Activated CD8-positive, alpha-beta memory T cell treated with anti-CD3 and anti-CD28 coated beads for 4 hours (primary cell): ENCODE measurements around the gene SFXN5.

Experiments used
- DNase-seq, 2 donors: peaks; one replicate each; pipeline ENCODE4 v3.0.0-alpha.2; 2020; ENCODE audit warnings: low read depth in 2 of 2

SFXN5 gene

DNA sequence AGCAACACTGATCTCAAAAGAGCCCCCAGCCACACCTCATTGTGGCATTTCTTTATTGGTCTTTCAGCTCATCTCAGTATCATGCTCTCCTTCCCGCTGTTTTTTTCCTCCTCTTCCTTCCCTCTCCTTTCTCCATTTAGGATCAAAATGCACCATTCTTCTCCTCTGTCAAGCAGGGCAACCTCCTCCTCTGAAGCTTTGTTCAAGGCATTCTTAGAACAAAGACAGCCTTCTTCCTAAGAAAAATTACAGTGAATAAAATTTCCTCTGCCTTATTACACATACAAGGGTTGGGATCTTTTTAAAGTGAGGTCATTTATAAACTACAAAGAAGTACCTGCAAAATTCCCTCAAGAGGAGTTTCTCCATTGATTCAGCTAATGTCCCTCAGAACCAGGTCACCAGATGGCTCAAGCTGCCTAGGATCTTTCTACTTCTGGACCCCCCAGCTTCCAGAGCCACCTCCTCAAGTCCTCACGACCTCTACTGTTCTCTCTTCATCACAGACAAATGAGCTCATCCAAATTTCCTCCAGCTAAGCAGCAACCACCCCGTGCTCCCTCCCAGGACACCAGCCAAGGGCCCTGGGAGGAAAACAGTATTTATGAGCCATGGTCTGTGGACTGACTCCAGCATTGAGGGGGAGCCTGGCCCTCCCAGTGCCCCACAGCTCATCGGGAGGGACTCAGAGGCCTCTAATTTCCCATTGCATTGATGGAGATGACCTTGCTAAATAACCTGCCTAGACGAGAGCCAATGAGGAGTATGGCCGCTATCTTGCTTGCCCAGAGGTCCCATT is 18.0 kb downstream of the SFXN5 start:
- DNase-seq, result no peak

DNA sequence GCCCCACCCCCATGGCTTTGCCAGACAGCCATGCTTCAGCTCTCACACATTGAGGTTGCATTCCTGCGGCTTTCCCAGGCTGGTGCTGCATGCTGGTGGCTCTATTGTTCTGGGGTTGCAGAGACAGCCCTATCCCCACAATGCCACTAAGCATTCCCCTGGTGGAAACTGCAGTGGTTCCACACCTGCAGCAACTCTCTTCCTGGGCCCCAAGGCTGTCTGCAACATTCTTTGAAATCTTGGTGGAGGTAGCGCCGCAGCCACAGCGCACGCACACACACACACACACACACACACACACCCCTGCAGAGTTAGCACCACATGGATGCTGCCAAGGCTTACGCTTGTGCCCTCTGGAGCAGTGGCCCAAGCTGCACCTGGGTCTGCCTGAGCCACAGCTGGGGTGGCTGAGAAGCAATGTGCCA is 21.4 kb downstream of the SFXN5 start:
- no peak for DNase-seq

DNA sequence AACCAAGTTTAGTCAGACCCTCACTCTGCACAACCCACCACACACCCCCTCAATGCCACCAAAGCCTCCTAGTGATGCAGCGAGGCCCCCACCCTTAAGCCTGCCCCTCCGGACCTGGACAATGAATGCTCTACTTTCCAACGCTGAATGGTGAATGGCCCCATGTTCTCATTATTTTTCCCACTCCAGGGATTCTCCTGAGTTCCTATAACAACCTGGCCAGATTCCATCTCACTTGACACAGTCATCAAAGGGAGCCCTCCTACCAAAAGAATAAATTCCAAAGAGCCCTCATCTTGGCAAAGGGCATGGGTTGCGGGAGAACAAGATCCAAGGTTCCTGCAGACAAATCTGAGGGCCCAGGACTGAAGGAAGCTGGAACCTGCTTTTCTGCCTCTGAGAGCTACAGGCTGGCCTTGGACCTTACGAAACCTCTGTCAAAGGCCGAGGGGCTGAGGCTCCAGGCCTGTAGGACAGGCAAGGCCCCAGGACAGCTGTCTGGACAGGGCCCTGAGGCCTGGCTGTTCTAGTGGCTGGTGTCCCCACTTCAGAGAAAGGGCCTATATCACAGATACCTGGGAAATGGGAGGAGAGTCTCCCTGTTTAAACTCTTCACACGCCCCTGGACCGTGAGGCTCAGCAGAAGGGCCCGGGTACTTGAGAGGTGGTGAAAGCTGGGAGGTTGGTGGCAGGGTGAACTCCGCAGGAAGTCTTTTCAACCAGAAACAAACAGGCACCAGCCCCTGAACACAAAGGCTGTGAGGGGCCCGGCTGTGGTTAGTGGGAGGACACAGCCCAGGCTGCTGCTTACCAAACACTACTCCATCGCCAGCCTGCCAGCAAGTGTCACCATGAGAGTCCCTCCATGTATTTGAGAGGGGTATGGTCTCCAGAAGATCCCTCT is 27.3 kb downstream of the SFXN5 start:
- no peak for DNase-seq

DNA sequence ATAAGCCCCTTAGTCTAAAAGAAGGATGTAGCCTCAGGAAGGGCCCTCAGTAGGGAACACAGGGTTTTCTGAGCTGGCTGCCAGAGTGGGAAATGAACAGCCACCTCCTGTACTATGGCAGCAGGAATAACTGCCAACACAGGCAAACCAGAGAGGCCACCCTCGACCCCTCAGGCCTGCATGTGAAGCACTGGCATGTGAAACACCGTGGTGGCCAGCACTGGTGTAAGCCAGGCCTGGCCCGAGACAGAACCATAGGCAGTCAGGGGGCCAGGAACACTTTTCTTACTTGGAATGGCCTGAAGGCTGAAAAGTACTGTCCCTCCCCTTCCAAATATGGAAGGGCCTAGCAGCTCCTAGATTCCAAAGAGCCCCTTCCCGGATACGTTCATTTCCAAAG is 28.2 kb downstream of the SFXN5 start:
- DNase-seq, result no peak

DNA sequence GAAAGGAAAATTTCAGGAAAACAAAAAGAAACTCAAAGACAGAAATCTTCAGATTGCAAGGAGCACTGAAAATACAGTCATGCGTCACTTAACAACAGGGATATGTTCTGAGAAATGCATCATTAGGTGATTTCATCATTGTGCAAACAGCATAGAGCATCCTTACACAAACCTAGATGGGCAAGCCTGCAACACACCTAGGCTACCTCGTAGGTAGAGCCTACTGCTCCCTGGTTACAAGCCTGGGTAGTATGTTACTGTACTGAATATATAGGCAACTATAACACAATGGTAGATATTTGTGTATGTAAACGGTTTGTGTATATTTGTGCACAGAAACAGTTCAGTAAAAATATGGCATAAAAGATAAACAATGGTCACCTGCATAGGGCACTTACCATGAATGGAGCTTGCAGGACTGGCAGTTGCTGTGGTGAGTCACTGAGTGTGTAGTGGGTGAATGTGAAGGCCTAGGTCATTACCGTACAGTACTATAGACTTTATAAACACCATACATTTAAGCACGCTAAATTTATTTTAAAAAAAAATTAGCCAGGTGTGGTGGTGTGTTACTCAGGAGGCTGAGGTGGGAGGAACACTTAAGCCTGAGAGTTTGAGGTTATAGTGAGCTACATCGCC is 33.4 kb downstream of the SFXN5 start:
- DNase-seq, result no peak

DNA sequence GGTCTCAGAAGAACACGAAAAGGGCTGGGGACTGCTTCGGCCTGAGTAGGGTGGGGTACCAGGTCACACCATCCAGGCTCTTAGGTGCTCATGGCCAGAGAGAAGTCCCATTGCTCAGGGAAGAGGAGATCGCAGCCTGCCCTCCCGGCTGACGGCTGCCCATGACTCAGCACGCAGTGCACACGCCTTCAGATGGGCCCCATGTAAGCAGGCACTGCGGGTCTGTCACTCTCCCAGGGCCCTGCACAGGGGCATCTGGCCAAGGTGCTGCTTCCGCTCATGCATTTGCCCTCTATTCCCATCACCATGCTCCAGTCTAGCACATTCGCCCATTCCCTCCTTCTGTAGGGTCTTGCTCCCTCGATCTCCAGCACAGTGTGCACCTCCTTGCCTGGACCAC is 34.7 kb downstream of the SFXN5 start:
- no peak for DNase-seq

DNA sequence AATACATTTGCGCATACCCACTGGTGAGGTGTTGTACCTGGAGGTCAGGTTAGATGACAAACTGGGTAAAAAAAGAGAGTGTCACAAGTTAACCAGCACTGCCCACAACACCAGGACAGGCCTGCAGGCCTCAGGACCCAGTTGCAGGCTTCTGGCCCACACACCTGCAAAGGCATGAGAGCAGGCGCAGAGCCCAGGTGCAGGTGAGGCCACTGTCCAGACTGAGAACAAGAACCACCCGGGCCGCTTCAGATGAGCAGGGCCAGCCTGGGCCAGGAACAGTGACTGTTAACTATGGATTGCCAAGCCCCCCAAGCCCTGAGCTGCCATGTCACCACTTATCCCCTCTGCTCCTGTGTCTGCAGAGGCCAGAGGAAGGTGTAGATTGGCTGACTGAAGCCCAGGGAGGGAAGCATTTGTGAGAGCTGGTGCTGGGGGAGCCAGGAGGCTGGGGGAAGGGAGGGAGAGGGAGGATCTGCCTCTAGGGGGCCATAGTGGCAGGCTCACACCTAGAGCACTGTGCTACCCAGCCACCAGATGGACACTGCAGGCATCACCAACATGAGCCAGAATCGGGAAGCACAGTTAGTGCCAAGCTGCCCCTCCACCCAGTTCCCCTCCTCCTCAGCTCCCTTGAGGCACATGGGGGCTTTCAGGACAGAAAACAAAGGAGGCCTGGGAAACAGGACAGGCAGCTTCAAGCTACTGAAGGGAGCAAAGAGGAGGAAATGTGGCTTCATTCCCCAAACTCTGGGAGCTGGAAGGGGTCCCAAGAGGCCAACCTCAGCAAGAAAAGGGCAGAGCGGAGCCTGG is 35.4 kb downstream of the SFXN5 start:
- DNase-seq, result no peak

DNA sequence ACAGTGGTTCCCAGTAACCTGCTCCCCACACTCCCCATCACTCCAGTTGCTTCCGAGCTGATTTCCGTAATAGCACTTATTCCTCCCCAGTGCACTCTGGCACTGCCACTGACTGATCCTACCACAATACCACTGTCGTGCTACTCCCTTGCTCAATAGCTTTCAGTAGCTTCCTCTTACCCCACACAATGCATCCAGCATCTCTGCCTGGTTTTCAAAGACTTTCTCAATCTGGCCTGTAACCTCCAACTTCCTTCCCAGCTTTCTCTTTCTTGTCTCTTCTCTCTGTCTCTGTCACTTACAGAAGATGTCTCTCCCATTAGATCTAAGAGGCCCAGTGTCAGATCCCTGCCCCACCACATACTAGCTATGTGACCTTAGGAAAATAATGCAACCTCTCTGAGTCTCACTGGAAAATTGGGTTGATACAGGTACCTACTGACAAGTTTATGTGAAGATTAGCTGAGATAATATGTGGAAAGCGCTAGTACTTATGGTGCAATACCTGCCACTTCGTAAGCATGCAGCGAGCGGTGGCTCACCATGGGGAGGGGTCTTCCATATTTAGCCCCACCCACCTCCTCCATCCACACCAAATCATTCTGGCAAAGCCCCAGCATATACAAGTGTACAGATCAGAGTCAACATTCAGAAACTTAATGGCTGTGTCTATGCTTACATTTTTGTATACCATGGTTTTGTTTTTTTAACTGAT is 36.7 kb downstream of the SFXN5 start:
- no peak for DNase-seq

DNA sequence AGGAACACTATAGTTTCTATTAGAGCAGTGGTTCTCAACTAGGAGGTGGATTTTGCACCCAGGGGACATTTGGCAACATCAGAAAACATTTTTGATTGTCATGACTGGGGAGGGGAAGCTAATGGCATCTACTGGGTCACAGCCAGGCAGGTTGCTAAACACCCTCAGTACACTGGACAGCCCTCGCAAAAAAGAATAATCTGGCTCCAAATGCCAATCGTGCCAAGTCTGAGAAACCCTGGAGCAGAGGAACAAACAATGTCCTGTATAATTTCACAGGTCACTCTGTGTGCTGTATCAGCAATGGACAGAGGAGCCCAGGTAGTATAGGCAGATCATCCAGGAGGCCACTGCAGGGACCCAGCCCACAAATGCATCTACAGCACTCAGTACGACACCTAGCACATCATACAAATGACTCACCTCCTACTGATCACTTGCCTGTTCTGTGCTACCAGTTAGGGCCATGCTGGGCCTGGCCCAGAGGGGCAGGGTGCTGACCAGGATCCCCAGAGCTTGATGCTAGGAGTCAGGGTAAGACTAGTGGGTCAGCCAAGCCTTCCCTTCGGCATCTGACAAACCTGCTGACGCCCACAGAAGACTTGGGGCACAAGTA is 37.6 kb downstream of the SFXN5 start:
- no peak for DNase-seq

DNA sequence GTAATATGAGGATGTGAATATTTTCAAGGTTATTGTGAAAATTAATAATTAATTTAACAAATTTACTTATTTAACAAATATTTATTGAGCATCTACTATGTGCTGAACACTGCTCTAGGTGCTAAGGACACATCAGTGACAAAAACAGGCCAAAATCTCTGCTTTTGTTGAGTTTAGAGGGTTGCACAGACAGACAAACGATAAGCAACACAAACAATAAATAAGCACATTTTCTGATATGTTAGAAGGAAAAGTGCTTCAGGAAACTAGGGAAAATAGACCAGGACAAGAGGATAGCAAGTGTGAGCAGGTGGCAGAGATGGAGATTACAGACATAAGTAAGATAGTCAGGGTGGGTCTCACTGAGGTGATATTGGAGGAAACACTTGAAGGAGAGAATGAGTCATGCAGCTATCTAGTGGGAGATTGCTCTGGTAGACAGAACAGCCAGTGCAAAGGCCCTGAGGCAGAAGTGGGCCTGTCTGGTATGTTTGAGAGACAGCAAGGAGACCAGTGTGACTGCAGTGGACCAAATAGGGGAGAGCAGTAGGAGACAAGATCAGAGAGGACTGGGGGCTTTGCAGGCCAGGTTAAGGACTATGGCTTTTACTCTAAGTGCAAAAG is 38.3 kb downstream of the SFXN5 start:
- DNase-seq, result no peak

DNA sequence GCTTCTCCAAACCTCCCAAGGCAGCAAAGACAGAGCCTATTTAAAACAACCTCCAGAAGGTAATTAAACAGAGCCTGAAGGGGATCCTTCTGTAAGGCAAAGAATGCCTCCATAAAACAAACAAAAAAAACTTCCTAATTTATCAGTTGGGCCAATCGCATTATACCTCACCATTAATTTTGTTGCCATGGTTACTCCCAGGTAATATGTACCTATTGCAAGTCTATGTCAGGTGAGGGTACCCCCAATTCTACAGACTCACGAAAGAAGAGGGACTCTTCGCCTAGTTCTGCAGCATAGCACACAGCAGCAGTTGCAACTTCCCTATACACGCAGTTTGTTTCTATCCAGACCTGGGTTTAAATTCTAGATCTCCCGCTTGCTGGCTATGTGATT is 38.8 kb downstream of the SFXN5 start:
- DNase-seq, result no peak

DNA sequence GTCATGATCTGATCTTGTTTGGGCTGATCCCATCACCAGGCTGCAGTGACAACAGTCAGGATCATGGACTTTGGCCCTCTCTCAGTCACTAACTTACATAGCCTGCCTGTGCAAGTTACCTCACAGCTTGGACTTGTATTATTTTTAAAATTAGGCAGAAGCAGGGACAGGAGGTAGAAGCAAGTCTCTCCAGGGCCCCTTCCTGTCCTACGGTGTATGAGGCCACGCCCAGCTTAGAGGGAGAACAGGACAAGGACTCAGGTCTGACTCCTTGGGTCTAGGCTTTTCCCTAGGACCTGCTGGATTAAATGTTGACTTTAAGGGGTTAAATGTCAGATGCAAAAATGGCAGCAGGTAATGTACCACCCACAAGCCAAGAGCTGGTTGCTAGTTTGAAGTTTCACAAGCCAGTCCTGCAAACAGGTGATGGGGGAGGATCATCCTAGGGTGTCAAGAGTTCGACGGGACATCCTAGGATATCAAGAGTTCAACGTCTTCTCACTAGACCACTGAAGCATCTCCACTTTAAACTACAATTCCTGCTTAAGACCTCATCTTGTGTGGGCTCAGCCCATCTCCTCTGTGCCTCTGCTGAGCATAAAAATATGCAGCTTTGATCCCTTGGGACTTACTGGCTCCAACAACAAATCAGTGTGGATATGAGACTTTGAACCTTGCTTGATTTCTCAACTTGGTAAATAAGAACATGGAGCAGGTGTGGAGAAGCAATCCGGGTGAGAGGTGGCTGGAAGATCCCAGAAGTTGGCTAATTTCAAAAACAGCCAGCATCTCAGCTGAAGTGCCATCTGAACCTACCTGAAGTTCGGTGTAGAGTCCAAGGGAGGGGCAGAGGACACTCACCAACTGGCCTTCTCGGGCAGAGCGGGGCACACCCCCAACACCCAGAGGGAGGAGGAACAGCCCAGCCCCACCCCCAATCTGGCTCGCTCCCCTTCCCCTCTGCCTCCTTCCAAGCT is 39.5 kb downstream of the SFXN5 start:
- no peak for DNase-seq

DNA sequence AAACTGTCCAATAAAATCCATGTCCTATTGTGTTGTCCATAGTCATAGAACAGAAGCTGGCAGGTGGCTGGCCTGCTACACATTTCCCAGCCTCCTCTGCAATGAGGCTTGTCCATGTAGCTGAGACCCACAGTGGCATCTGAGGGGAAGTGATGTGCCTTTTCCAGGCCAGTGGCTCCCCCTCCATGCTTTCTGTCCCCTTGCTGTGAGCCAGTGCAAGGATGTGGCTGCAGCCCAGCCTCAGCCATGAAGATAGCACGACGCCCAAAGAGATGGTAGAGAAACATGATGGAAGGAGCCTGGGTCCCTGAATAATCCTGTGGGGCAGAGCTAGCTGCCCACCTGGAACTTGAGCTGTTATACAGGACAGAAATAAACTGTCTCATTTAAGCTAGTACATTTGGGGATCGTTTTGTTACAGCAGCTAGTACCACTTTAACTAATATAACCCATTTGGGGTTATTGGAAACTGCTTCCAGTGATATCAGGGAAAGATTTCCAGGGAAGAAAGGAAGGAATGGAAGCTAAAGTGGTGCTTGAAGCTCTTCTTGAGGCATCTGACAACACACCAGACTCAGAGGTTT is 40.3 kb downstream of the SFXN5 start:
- no peak for DNase-seq

DNA sequence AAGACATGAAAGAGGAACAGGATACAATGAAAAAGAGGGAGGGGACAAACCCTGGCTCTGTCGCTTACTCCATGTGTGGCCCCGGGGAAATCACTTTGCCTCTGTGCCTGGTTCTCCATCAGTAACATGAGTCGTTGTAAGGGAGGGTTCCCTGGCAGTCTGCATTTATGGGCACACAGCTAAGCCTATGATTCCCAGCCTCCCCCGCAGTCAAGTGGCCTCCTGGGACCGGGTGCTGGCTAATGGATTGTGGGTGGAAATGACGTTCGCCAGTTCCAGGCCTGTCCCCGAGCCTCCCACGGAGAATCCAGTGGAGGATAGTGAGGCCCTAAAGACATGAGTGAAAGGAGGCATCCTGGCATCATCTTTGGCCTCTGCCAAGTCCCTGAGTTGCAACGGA is 42.7 kb downstream of the SFXN5 start:
- no peak for DNase-seq

DNA sequence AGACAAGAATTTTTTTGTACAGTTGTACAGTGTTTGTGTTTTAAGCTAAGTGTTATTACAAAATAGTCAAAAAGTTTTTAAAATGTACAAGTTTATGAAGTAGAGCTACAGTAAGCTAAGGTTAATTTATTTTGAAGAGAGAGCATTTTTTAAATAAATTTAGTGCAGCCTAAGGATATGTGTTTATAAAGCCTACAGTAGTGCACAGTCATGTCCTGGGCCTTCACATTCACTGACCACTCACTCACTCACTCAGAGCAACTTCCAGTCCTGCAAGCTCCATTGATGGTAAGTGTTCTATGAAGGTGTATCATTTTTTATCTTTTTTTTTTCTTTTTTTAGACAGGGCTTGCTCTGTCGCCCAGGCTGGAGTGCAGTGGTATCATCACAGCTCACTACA is 44.2 kb downstream of the SFXN5 start:
- DNase-seq, result no peak

DNA sequence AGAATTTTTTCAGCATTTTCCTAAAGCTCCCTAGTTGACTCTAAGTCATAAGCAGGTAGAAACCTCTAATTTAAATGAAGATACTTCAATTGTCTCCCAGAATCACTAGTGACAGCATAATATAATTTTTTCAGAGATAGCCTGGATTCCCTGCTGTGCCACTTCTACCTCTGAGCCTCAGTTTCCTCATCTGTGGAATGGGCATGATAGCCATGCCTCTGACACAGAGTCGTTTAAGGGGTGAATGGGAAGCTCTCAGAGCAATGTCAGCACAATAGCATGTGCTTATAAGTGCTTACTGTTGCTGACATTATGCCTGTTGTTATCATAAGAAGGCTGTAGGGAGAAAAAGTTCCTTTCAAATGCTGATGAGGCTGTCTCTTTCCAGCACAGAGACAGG is 48.0 kb downstream of the SFXN5 start:
- no peak for DNase-seq

DNA sequence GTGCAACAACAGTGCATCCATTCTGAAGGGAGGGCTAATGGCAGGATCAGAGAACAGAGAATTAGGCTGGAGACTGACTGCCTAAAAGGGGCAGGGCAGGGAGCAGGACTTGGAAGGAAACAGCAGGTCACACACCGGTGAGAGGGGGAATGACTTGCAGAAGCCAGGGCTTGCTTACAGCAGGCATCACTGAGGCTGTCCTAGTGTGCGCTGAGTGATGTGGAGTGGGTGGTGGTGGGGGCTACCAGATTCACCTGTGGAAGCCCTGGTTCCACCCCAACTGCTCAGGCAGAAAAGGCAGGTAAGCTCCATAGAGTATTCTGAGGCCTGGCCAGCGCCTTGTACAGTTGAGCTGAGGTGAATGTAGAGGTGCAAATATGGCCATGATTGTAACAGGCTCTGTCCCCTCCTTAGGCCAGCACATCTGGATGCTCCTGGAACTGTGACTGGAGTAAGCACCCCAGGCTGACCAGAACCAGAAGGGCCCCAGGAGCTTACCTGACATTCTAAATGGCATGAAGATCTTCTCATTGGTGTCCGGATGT is 49.4 kb downstream of the SFXN5 start:
- DNase-seq, result no peak

DNA sequence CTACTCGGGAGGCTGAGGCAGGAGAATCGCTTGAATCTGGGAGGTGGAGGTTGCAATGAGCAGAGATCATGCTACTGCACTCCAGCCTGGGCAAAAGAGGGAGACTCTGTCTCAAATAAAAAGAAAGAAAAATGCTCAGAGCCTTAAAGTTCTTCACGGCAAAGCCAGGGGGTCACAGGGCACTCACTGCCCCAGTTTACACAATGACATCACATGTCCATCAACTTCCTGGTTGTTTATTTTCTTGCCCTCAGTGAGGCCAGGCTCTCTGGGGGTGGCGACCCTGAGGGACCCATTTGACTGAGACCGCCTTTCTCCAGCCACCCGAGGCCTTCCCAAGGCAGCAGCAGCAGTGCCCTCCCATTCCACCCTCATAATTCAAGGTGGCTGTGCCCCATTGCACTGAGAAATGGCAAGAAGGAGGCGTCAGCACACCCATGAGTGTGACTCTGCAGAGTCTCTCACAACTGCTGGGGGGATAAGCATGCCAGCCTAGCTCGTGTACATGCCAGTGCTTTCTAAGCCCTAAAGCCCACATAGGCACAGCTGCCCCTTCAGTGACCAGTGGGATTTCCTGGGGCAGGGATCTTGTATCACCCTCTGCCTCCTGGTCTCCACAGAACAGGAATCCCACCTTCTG is 50.0 kb downstream of the SFXN5 start:
- DNase-seq, result no peak
